Keratinocyte (primary cell): Measurements from ENCODE around the gene MIEN1. TPM values are rescaled to one million over a fixed set of nuclear protein-coding genes. Genes with fewer than 3 reads are reported as not detected.

Source experiments
- DNase-seq: peaks from one replicate; pipeline ENCODE4 v3.0.0-alpha.2; 2011; ENCODE audit warnings: low read depth, missing footprints, low spot score
- FAIRE-seq: peaks from 2 replicates; lab custom pipeline; 2011; peaks lifted over from hg19 to GRCh38; lab: Jason Lieb, UNC
- H2AFZ ChIP-seq: 2 replicates; pipeline ENCODE4 v1.6.0; 2012; ENCODE audit warnings: low read length, control low read depth, inconsistent platforms; ENCODE audit not compliant: control insufficient read depth
- H3K27ac ChIP-seq: 2 replicates; pipeline ENCODE4 v1.5.1; 2011; ENCODE audit warnings: low read length; ENCODE audit not compliant: control insufficient read depth, insufficient read depth
- H3K27me3 ChIP-seq: 3 replicates; pipeline ENCODE4 v1.6.0; 2011; ENCODE audit warnings: low read length; ENCODE audit not compliant: control insufficient read depth, insufficient read depth; ENCODE audit errors: extremely low read depth
- H3K36me3 ChIP-seq, 2 experiments: 2 replicates in 1 of 2; 3 replicates in 1 of 2; pipeline ENCODE4 v1.5.1; 2011; ENCODE audit warnings: low read length in 2 of 2, mild to moderate bottlenecking in 1 of 2; ENCODE audit not compliant: control insufficient read depth in 2 of 2, insufficient read depth in 2 of 2; ENCODE audit errors: extremely low read depth in 1 of 2
- H3K4me1 ChIP-seq: 3 replicates; pipeline ENCODE4 v1.5.1; 2011; ENCODE audit warnings: low read length; ENCODE audit not compliant: control insufficient read depth, insufficient read depth; ENCODE audit errors: extremely low read depth
- H3K4me2 ChIP-seq: 3 replicates; pipeline ENCODE4 v1.6.0; 2011; ENCODE audit warnings: low read depth, low read length; ENCODE audit not compliant: control insufficient read depth, insufficient read depth; ENCODE audit errors: extremely low read depth
- H3K4me3 ChIP-seq, 3 experiments: fragments of 200-600 bp in 1 of 3; sonication (generic) in 1 of 3; 2 replicates in 2 of 3; 3 replicates in 1 of 3; pipeline ENCODE4 v1.5.1; 2011 to 2016; ENCODE audit warnings: low read length in 3 of 3, mild to moderate bottlenecking in 3 of 3, control low read depth in 2 of 3, inconsistent platforms in 1 of 3, low read depth in 1 of 3, mixed read lengths in 1 of 3, mixed run types in 1 of 3, moderate library complexity in 1 of 3; ENCODE audit not compliant: control insufficient read depth in 2 of 3, insufficient read depth in 2 of 3; ENCODE audit errors: extremely low read depth in 1 of 3
- H3K79me2 ChIP-seq: 2 replicates; pipeline ENCODE4 v1.6.0; 2012; ENCODE audit warnings: low read length; ENCODE audit not compliant: control insufficient read depth, insufficient read depth
- H3K9ac ChIP-seq: 3 replicates; pipeline ENCODE4 v1.6.0; 2011; ENCODE audit warnings: low read length; ENCODE audit not compliant: control insufficient read depth, insufficient read depth; ENCODE audit errors: extremely low read depth
- H3K9me1 ChIP-seq: 3 replicates; pipeline ENCODE4 v1.6.0; 2011; ENCODE audit warnings: low read length; ENCODE audit not compliant: control insufficient read depth, insufficient read depth; ENCODE audit errors: extremely low read depth
- H3K9me3 ChIP-seq: 2 replicates; pipeline ENCODE4 v1.5.1; 2012; ENCODE audit warnings: low read depth, low read length; ENCODE audit not compliant: control insufficient read depth
- H4K20me1 ChIP-seq: 3 replicates; pipeline ENCODE4 v1.6.0; 2011; ENCODE audit warnings: low read length; ENCODE audit not compliant: control insufficient read depth, insufficient read depth; ENCODE audit errors: extremely low read depth
- EZH2 ChIP-seq: IDR thresholded peaks from one replicate; pipeline ENCODE4 v1.6.1; 2012; ENCODE audit warnings: inconsistent platforms, mild to moderate bottlenecking, low read length, moderate library complexity
- dilution Hi-C: fragments of 300-500 bp; cut with MboI; formaldehyde crosslinking; loops from one replicate; pipeline ENCODE4 v1.7.0; 2020; ENCODE audit warnings: low sequenced_read_pairs; ENCODE audit not compliant: extremely low pct_ligation_motif_present
- polyA plus RNA-seq, 5 experiments: library from polyadenylated mRNA; depleted of rRNA in 3 of 5; stranded (reverse) in 3 of 5; stranded (forward) in 1 of 5; unstranded in 1 of 5; fragments of >200 nt; gene quantifications; 1 replicate in 1 of 5; 2 replicates in 3 of 5; 3 replicates in 1 of 5; pipeline versions ENCODE4 v1.2.1 to v1.2.3, GENCODE V29; 2011 to 2012; ENCODE audit warnings: missing spikeins in 2 of 5, low read depth in 1 of 5, low replicate concordance in 1 of 5
- TF ChIP-seq, protein P1 (sequence below), 3 experiments: IDR thresholded peaks in 1 of 3; conservative IDR thresholded peaks in 1 of 3; optimal IDR thresholded peaks in 1 of 3; 2 replicates in 2 of 3; 3 replicates in 1 of 3; pipeline versions ENCODE3 to v1.5.1; 2011; ENCODE audit warnings: low read length in 3 of 3, mild to moderate bottlenecking in 3 of 3, moderate library complexity in 2 of 3, control low read depth in 1 of 3, inconsistent platforms in 1 of 3; ENCODE audit not compliant: insufficient read depth in 2 of 3; ENCODE audit errors: extremely low read depth in 1 of 3

The MIEN1 gene
- polyA plus RNA-seq, 1 donor (not counting 4 experiments of a cell fraction or from before 2014, with no cell fraction given) = 38.4 TPM

DNA sequence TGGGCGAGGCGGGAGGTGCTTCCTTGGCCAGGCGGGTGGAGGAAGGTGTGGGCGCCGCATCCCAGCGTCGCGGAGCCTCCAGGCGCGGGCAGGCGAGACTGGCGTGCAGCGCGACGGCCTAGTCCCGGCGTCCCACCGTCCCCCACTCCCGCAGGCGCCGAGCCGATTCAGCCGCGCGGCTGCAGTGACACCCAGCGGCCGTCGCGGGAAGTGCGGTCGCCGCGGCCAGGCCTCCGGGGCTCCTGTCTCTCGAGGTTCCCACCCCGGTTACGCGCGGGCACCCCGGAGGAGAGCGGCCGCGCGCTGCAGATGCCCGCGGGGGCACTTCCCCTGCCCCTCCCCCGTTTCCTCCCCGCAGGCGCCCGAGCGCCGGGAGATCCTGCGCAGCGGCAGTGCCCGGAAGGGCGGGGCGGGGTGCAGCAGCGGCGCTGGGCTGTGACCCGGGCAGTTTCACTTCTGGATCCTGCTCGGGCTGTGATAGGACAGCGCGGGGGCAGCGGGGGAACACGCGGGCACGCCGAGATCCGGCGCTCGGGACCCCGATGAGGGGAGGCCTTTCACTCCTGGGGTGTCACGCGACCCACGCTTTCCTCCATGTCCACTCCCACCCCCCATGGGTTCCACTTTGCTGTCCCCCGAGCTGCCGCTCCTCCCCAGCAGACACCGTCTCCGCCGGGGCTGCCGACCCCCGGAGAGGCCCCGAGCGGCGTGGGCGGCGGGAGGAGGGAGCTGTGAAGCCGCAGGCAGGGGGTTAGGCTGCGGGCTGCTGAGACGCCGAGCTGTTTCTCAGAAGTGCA is 24.0 kb upstream of the MIEN1 start:
- H3K9me1 ChIP-seq = no peaks in the 10 kb centered on the region
- peaks cover 7% of the 10 kb centered on the region for H3K4me1 ChIP-seq
- peak overlapping the region; percentile 79 for H3K9ac ChIP-seq
- peaks cover 44% of the 10 kb centered on the region for H3K27me3 ChIP-seq
- H4K20me1 ChIP-seq = no peaks in the 10 kb centered on the region
- peak overlapping the region; percentile 72 for H3K4me2 ChIP-seq
- H3K27ac ChIP-seq = peak overlapping the region; percentile 18
- no peaks in the 10 kb centered on the region for H3K36me3 ChIP-seq
- FAIRE-seq (no peak), DNase-seq (no peak)
- no peaks in the 10 kb centered on the region for H3K9me3 ChIP-seq
- dilution Hi-C loops = no loop called here
- H2AFZ ChIP-seq = peak overlapping the region; percentile 90
- H3K79me2 ChIP-seq = no peaks in the 10 kb centered on the region
- peak overlapping the region; percentile 53 to 67 (median 58) for H3K4me3 ChIP-seq
- no peak for TF ChIP-seq EZH2
- TF ChIP-seq, protein P1, sequence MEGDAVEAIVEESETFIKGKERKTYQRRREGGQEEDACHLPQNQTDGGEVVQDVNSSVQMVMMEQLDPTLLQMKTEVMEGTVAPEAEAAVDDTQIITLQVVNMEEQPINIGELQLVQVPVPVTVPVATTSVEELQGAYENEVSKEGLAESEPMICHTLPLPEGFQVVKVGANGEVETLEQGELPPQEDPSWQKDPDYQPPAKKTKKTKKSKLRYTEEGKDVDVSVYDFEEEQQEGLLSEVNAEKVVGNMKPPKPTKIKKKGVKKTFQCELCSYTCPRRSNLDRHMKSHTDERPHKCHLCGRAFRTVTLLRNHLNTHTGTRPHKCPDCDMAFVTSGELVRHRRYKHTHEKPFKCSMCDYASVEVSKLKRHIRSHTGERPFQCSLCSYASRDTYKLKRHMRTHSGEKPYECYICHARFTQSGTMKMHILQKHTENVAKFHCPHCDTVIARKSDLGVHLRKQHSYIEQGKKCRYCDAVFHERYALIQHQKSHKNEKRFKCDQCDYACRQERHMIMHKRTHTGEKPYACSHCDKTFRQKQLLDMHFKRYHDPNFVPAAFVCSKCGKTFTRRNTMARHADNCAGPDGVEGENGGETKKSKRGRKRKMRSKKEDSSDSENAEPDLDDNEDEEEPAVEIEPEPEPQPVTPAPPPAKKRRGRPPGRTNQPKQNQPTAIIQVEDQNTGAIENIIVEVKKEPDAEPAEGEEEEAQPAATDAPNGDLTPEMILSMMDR (optimal IDR thresholded peaks at IDR 0.05 in 1 of 3, IDR thresholded peaks at IDR 0.05 in 1 of 3, conservative IDR thresholded peaks at IDR 0.05 in 1 of 3; ENCODE audit: extremely low read depth in 1 of 3, insufficient read depth in 2 of 3, low read length in 3 of 3) = peak; percentile 46 to 91 (median 90)

DNA sequence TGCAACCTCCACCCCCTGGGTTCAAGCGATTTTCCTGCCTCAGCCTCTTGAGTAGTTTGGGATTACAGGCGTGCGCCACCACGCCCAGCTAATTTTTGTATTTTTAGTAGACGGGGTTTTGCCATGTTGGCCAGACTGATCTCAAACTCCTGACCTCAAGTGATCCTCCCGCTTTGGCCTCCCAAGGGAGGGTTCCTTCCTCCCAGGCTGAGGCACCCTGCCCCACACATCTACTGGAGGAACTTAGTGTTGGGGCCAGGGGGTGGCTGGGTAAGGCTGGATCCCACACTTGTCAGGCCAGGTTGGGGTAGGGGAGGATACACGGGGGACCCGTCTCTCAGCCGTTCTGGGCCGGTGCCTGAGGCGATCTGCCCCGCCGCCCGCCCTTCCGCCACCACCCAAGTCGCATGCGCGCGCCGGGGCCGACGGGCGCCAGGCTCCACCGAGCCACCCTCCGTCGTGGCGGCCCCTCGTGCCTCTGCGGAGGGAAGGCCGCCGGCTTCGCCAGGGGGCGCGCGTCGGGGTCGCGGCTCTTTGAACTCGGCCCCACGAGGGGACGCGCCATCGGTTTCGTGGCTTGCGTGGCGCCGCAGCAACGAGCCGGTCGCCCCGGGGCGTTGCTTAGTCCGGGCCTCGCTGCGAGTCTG is 23.3 kb upstream of the MIEN1 start:
- FAIRE-seq = no peak
- Histone ChIP-seq H4K20me1 (no peaks in the 10 kb centered on the region), H3K36me3 (no peaks in the 10 kb centered on the region), H3K4me1 (peaks cover 7% of the 10 kb centered on the region), H3K4me3 (peak overlapping the region; percentile 43 to 67 (median 53)), H3K9me1 (no peaks in the 10 kb centered on the region), H3K9ac (peak overlapping the region; percentile 79), H3K27ac (no peak overlapping the region), H3K9me3 (no peaks in the 10 kb centered on the region), H3K27me3 (peaks cover 37% of the 10 kb centered on the region), H3K79me2 (no peaks in the 10 kb centered on the region), H3K4me2 (peak overlapping the region; percentile 72), H2AFZ (peak overlapping the region; percentile 88)
- DNase-seq = no peak
- dilution Hi-C loops = no loop called here
- TF ChIP-seq, protein P1 (optimal IDR thresholded peaks at IDR 0.05 in 1 of 3, IDR thresholded peaks at IDR 0.05 in 1 of 3, conservative IDR thresholded peaks at IDR 0.05 in 1 of 3; ENCODE audit: extremely low read depth in 1 of 3, insufficient read depth in 2 of 3, low read length in 3 of 3) = peak in 1 of 3 experiments; percentile 27
- TF ChIP-seq EZH2 = no peak
